ENCODE measurements around the gene MTX3.

Gene MTX3

GRCh38 chr5:79932510-79933504 lies 58.3 kb downstream of the MTX3 start:
- DNase-seq = no peak

- no peak for DNase-seq
Measured at GRCh38 chr5:79931866-79932265, 59.2 kb downstream of the MTX3 start.

- no peak for DNase-seq
Measured at GRCh38 chr5:79931409-79931808, 59.7 kb downstream of the MTX3 start.

GRCh38 chr5:79929095-79929494 lies 62.0 kb downstream of the MTX3 start:
- DNase-seq = no peak
